NT2/D1 (cell line): ENCODE data around the gene FBXO21.

Experiments
- YY1 ChIP-seq: IDR thresholded peaks from 2 replicates; pipeline ENCODE4 v1.6.1; 2011; ENCODE audit not compliant: insufficient read length, insufficient read depth
- ZNF274 ChIP-seq: IDR thresholded peaks from 2 replicates; pipeline ENCODE4 v1.6.1; 2011; ENCODE audit warnings: mild to moderate bottlenecking, low read depth, low read length

DNA sequence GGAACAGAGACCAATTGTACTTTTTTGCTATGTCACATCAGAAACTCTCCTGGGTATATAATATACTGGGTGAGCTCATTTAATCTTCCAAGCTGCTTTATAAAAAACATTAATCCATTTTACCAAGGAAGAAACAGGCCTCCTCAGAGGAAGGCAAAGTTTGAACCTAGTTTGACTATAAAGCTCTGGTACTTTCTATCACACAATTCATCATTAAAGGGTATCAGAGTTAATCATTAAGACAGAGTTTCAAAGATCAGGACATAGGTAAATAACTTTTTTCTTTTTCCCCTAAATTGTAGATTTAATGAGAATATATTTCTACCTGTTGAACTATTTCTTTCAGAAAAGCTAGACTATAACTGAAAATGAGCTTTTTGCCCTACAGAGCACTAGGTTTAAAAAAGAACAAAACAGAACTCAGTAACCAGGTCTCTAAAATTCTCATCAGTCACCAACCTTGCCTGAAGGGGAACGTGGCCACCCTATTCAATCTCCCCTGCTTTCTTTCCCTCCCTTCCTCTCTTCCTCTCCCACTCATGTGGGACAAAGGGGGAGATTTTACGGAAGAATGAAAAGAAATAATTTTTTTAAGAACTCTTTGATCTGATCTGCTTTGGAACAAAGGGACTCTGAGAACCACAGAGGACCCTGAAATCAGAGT lies 18.6 kb downstream of the FBXO21 start:
- TF ChIP-seq YY1 = no peak
- no peak for TF ChIP-seq ZNF274
